K562 (cell line): ENCODE measurements around the gene AP4E1. TPM values are rescaled to one million over a fixed set of nuclear protein-coding genes. Genes with fewer than 3 reads are reported as not detected.
A peak's percentile ranks its signal among the peaks of the same experiment; 100 is the strongest.

ENCODE experiments used
- ATAC-seq: fragments of 200-7000 bp; cut with Tn5 transposase; 3 replicates; pipeline ENCODE4 v1.9.1; 2020; ENCODE audit warnings: moderate library complexity
- BruUV-seq: library from RNA; stranded (reverse); fragments of 400-500 nt; replicated peaks from 2 replicates; lab custom pipeline; 2021; lab: Mats Ljungman, UMichigan
- CTCF ChIA-PET: fragments of 300-600 bp; formaldehyde crosslinking; extraction: SDS; loops from one replicate; lab custom pipeline; 2021; ENCODE audit warnings: low intra/inter-chr PET ratio; lab: Yijun Ruan, JAX
- POLR2A ChIA-PET: fragments of 300-600, 350-650 bp; sonication (Branson Sonifier 250); formaldehyde crosslinking; extraction: SDS; loops from one replicate; lab custom pipeline; 2021; ENCODE audit warnings: antibody characterized with exemption, inconsistent platforms; lab: Yijun Ruan, JAX
- DNase-seq, 4 experiments: peaks; one replicate each; pipeline versions ENCODE4 v3.0.0 to v3.0.0-alpha.2; 2011 to 2018; ENCODE audit warnings: low spot score in 3 of 4, mixed read lengths in 3 of 4; ENCODE audit errors: extremely low read depth in 1 of 4
- FAIRE-seq: peaks from 2 replicates; lab custom pipeline; 2011; peaks lifted over from hg19 to GRCh38; lab: Jason Lieb, UNC
- H2AFZ ChIP-seq: 2 replicates; pipeline ENCODE4 v1.6.0; 2011; ENCODE audit warnings: low read depth, low read length, control low read depth, inconsistent platforms
- H3K27ac ChIP-seq: fragments of 200-600 bp; 3 replicates; pipeline ENCODE4 v1.8.0; 2011; ENCODE audit warnings: low read depth, mild to moderate bottlenecking, control low read depth, inconsistent platforms, low read length, moderate library complexity, mixed read lengths; ENCODE audit errors: extremely low read depth
- H3K27me3 ChIP-seq, 2 experiments: fragments of 300-600 bp in 1 of 2; 2 replicates in 1 of 2; 3 replicates in 1 of 2; pipeline versions ENCODE4 v1.6.0 to v1.8.0; 2011; ENCODE audit warnings: inconsistent platforms in 2 of 2, low read length in 2 of 2, mild to moderate bottlenecking in 1 of 2, mixed read lengths in 1 of 2, moderate library complexity in 1 of 2; ENCODE audit not compliant: control insufficient read depth in 2 of 2, insufficient read depth in 2 of 2
- H3K36me3 ChIP-seq: fragments of 300-600 bp; 3 replicates; pipeline ENCODE4 v1.8.0; 2011; ENCODE audit warnings: mild to moderate bottlenecking, low read length, inconsistent platforms; ENCODE audit not compliant: control insufficient read depth, insufficient read depth
- H3K4me1 ChIP-seq, 2 experiments: fragments of 200-600 bp in 1 of 2; replicated peaks in 1 of 2; 2 replicates in 1 of 2; 3 replicates in 1 of 2; pipeline versions ENCODE4 v1.5.1 to v1.8.0; 2011; ENCODE audit warnings: inconsistent platforms in 2 of 2, low read length in 2 of 2, mild to moderate bottlenecking in 1 of 2, mixed read lengths in 1 of 2, moderate library complexity in 1 of 2; ENCODE audit not compliant: control insufficient read depth in 2 of 2, insufficient read depth in 2 of 2
- H3K4me2 ChIP-seq: 2 replicates; pipeline ENCODE4 v1.6.1; 2011; ENCODE audit warnings: low read length, control low read depth, inconsistent platforms, mixed read lengths; ENCODE audit not compliant: insufficient read depth
- H3K4me3 ChIP-seq: fragments of 200-600 bp; sonication (generic), shearing (Covaris generic); 2 replicates; pipeline ENCODE4 v1.5.1; 2016; ENCODE audit warnings: control low read depth, inconsistent platforms
- H3K79me2 ChIP-seq: fragments of 200-600 bp; 3 replicates; pipeline ENCODE4 v1.8.0; 2011; ENCODE audit warnings: low read length, inconsistent platforms; ENCODE audit not compliant: control insufficient read depth, insufficient read depth
- H3K9ac ChIP-seq, 2 experiments: 2 replicates each; pipeline versions ENCODE4 v1.6.0 to v1.6.1; 2011; ENCODE audit warnings: low read depth in 2 of 2, low read length in 2 of 2, control low read depth in 1 of 2, inconsistent platforms in 1 of 2, mild to moderate bottlenecking in 1 of 2, mixed read lengths in 1 of 2; ENCODE audit not compliant: insufficient read depth in 1 of 2
- H3K9me1 ChIP-seq: one replicate; pipeline ENCODE4 v1.6.0; 2011; ENCODE audit warnings: inconsistent platforms, mild to moderate bottlenecking, low read length, moderate library complexity; ENCODE audit not compliant: control insufficient read depth, insufficient read depth
- H3K9me3 ChIP-seq: replicated peaks from 2 replicates; pipeline ENCODE4 v1.5.1; 2011; ENCODE audit warnings: low read depth, low read length, inconsistent platforms; ENCODE audit not compliant: control insufficient read depth, insufficient read depth
- H4K20me1 ChIP-seq: replicated peaks from 2 replicates; pipeline ENCODE4 v1.6.1; 2011; ENCODE audit warnings: low read length, inconsistent platforms, mixed read lengths; ENCODE audit not compliant: control insufficient read depth, insufficient read depth
- DNMT1 ChIP-seq: fragments of 450-650 bp; IDR thresholded peaks from 2 replicates; pipeline ENCODE4 v1.6.1; 2016; ENCODE audit warnings: antibody characterized with exemption, mild to moderate bottlenecking
- E2F3 ChIP-seq: fragments of 250-450 bp; sonication (Bioruptor Pico); IDR thresholded peaks from 2 replicates; pipeline ENCODE4 v1.4.0; 2020; ENCODE audit warnings: mild to moderate bottlenecking
- HOMEZ ChIP-seq: fragments of 250-450 bp; sonication (Bioruptor Pico); IDR thresholded peaks from 2 replicates; pipeline ENCODE4 v1.4.0; 2020; ENCODE audit warnings: mild to moderate bottlenecking, moderate library complexity
- WGBS: fragments of 100-300 bp; shearing (Covaris generic); methylation state at CpG from one replicate; pipeline ENCODE4 v1.1.6; 2016; ENCODE audit warnings: low coverage, mixed read lengths; ENCODE audit not compliant: insufficient coverage; ENCODE audit errors: missing lambda C conversion rate; 5-methylcytosine and 5-hydroxymethylcytosine counted together
- in situ Hi-C: fragments of 300-500 bp; cut with MboI; formaldehyde crosslinking; loops from 4 replicates; pipeline ENCODE4 v1.15.0; 2018; ENCODE audit warnings: inconsistent platforms, mixed read lengths
- intact Hi-C: fragments of 100-400 bp; cut with micrococcal nuclease; formaldehyde crosslinking; loops from 2 replicates; pipeline ENCODE4 v1.14.2; 2022
- polyA plus RNA-seq, 8 experiments: library from polyadenylated mRNA; depleted of rRNA in 4 of 8; stranded (reverse) in 5 of 8; unstranded in 3 of 8; fragments of >200 nt; fragmentation: Nextera tagmentation in 2 of 8; fragmentation: Illumina TruSeq in 1 of 8; extraction: Ambion mirVana in 2 of 8; extraction: Trizol in 1 of 8; gene quantifications; 2 replicates each; pipeline versions ENCODE4 v1.2.1 to v1.2.3, GENCODE V29; 2011 to 2014; ENCODE audit warnings: inconsistent platforms in 1 of 8, missing spikeins in 1 of 8
- total RNA-seq, 7 experiments: library from RNA; depleted of rRNA in 6 of 7; stranded (reverse); fragments of >200 nt in 6 of 7; fragmentation: Illumina TruSeq in 2 of 7; extraction: Trizol in 2 of 7; gene quantifications; 2 replicates each; pipeline versions ENCODE4 v1.2.1 to v1.2.3, GENCODE V29; 2011 to 2021; ENCODE audit warnings: low replicate concordance in 1 of 7

AP4E1 gene
- total and polyA plus RNA-seq, 9 of the 15 experiments (the other 6 are each of a cell fraction or from before 2014, with no cell fraction given): 1.3 to 11.5 (median 4.4) TPM

- in situ Hi-C loops: no loop called here
- peak; percentile 11 for FAIRE-seq
Measured at GRCh38 chr15:51007131-51007666, 98.7 kb downstream of the AP4E1 start.

More at GRCh38 chr15:51007131-51007666, 98.7 kb downstream of the AP4E1 start:
- no peak for TF ChIP-seq E2F3 (CRISPR knock-in tag)
- TF ChIP-seq DNMT1: no peak
- TF ChIP-seq HOMEZ (CRISPR knock-in tag): no peak
- no peak overlapping the region for H3K4me2 ChIP-seq
- BruUV-seq: no TSS peak
- ATAC-seq: no peak
- peaks cover 0 to 5% of the 10 kb centered on the region in 2 experiments; a peak in 2 of 5 replicates for H3K4me1 ChIP-seq
- H3K4me3 ChIP-seq: no peak overlapping the region
- no peak overlapping the region for H3K27ac ChIP-seq
- H3K36me3 ChIP-seq: peaks cover 5% of the 10 kb centered on the region; the same call in 2 of the 3 replicates
- no peak for DNase-seq
- ChIA-PET POLR2A (no interaction called here), CTCF (no interaction called here)
- WGBS: 51% methylated on average over 4 of the region's 4 CpGs
- no peak overlapping the region for H3K9ac ChIP-seq
- H3K27me3 ChIP-seq: no peaks in the 10 kb centered on the region
- no peaks in the 10 kb centered on the region for H3K9me3 ChIP-seq
- H3K79me2 ChIP-seq: no peaks in the 10 kb centered on the region
- H2AFZ ChIP-seq: no peak overlapping the region
- H3K9me1 ChIP-seq: no peaks in the 10 kb centered on the region
- intact Hi-C loops: no loop called here
- no peaks in the 10 kb centered on the region for H4K20me1 ChIP-seq
